Subcutaneous adipose tissue (tissue), 4 donors: ENCODE results near the gene GRWD1. TPM values are rescaled to one million over a fixed set of nuclear protein-coding genes. Genes with fewer than 3 reads are reported as not detected.

Source experiments
- CTCF ChIP-seq: fragments of 450-650 bp; IDR thresholded peaks from one replicate; pipeline ENCODE4 v1.5.1; 2016; ENCODE audit warnings: low read depth, mild to moderate bottlenecking, control low read depth, antibody characterized with exemption, moderate library complexity
- total RNA-seq, 4 donors: library from RNA; depleted of rRNA; stranded (reverse); fragments of >200 nt; gene quantifications; one replicate each; pipeline ENCODE4 v1.1.0, GENCODE V29; 2016

GRWD1 gene
- total RNA-seq, 4 donors from 2014 or later, result 14.4 to 29.0 (median 24.9) TPM

GRCh38 chr19:48452289-48453190 lies 6.8 kb downstream of the GRWD1 start:
- no peak for TF ChIP-seq CTCF

- TF ChIP-seq CTCF, result no peak
These were observed 8.5 kb downstream of the GRWD1 start for GRCh38 chr19:48454150-48454730.

- TF ChIP-seq CTCF, result no peak
These were observed 9.6 kb downstream of the GRWD1 start, which contains the start of gene KCNJ14 for GRCh38 chr19:48455171-48455907. Gene KCNJ14, plus strand, starts transcription at chr19:48455574. Its CDS starts 6,151 bp downstream, at chr19:48461725.

GRCh38 chr19:48455908-48456562 lies 10.3 kb downstream of the GRWD1 start:
- no peak for TF ChIP-seq CTCF

- TF ChIP-seq CTCF, result no peak
These were observed 11.1 kb downstream of the GRWD1 start for GRCh38 chr19:48456864-48457263.

GRCh38 chr19:48458016-48458415 lies 12.2 kb downstream of the GRWD1 start:
- no peak for TF ChIP-seq CTCF

GRCh38 chr19:48461651-48461981 lies 15.8 kb downstream of the GRWD1 start:
- TF ChIP-seq CTCF, result no peak
